Osteoblast (primary cell): ENCODE measurements around the gene ADGRG7. TPM values are rescaled to one million over a fixed set of nuclear protein-coding genes. Genes with fewer than 3 reads are reported as not detected.
A peak's percentile ranks its signal among the peaks of the same experiment; 100 is the strongest.

Source experiments
- DNase-seq: peaks from one replicate; pipeline ENCODE4 v3.0.0; 2011; ENCODE audit warnings: low spot score, mixed read lengths; ENCODE audit not compliant: insufficient read length; ENCODE audit errors: missing footprints
- H2AFZ ChIP-seq: 2 replicates; pipeline ENCODE4 v1.6.0; 2011; ENCODE audit warnings: mild to moderate bottlenecking, low read length
- H3K27ac ChIP-seq: 2 replicates; pipeline ENCODE4 v1.5.1; 2011; ENCODE audit warnings: mild to moderate bottlenecking, low read depth, low read length, moderate library complexity
- H3K27me3 ChIP-seq: 2 replicates; pipeline ENCODE4 v1.6.0; 2012; ENCODE audit warnings: mild to moderate bottlenecking, control low read depth, inconsistent platforms, low read length, moderate library complexity; ENCODE audit not compliant: insufficient read depth
- H3K36me3 ChIP-seq: 2 replicates; pipeline ENCODE4 v1.5.1; 2011; ENCODE audit warnings: mild to moderate bottlenecking, low read length, control low read depth, moderate library complexity; ENCODE audit not compliant: insufficient read depth
- H3K4me1 ChIP-seq: 2 replicates; pipeline ENCODE4 v1.5.1; 2011; ENCODE audit warnings: mild to moderate bottlenecking, low read length, control low read depth, moderate library complexity; ENCODE audit not compliant: insufficient read depth
- H3K4me2 ChIP-seq: 2 replicates; pipeline ENCODE4 v1.6.0; 2011; ENCODE audit warnings: mild to moderate bottlenecking, low read length; ENCODE audit not compliant: insufficient read depth
- H3K4me3 ChIP-seq: fragments of 200-600 bp; sonication (generic); 3 replicates; pipeline ENCODE4 v1.5.1; 2012; ENCODE audit warnings: mild to moderate bottlenecking, low read length, inconsistent platforms; ENCODE audit not compliant: insufficient read depth
- H3K79me2 ChIP-seq: 2 replicates; pipeline ENCODE4 v1.6.0; 2012; ENCODE audit warnings: mild to moderate bottlenecking, low read length, control low read depth, inconsistent platforms; ENCODE audit not compliant: insufficient read depth
- H3K9me3 ChIP-seq: 2 replicates; pipeline ENCODE4 v1.5.1; 2011; ENCODE audit warnings: low read depth, low read length, control low read depth
- H4K20me1 ChIP-seq: 2 replicates; pipeline ENCODE4 v1.6.0; 2012; ENCODE audit warnings: mild to moderate bottlenecking, low read length, control low read depth; ENCODE audit not compliant: insufficient read depth
- CTCF ChIP-seq: IDR thresholded peaks from 2 replicates; pipeline ENCODE4 v1.5.1; 2011; ENCODE audit warnings: mild to moderate bottlenecking, low read depth, low read length, moderate library complexity; ENCODE audit errors: extremely low read depth
- total RNA-seq: library from RNA; depleted of rRNA; stranded (reverse); fragments of >200 nt; gene quantifications from 2 replicates; pipeline ENCODE4 v1.2.3, GENCODE V29; 2012

ADGRG7 gene
- total RNA-seq, 1 donor, result not detected

GRCh38 chr3:100591411-100591810 lies 18.0 kb upstream of the ADGRG7 start:
- H3K36me3 ChIP-seq, result no peaks in the 10 kb centered on the region
- TF ChIP-seq CTCF, result no peak
- no peaks in the 10 kb centered on the region for H3K9me3 ChIP-seq
- H3K79me2 ChIP-seq, result no peaks in the 10 kb centered on the region
- H3K27me3 ChIP-seq, result no peaks in the 10 kb centered on the region
- H4K20me1 ChIP-seq, result no peaks in the 10 kb centered on the region
- no peak for DNase-seq
- H2AFZ ChIP-seq, result no peak overlapping the region
- peaks cover 4% of the 10 kb centered on the region for H3K4me1 ChIP-seq
- no peak overlapping the region for H3K27ac ChIP-seq
- no peak overlapping the region for H3K4me3 ChIP-seq
- H3K4me2 ChIP-seq, result no peak overlapping the region

- Histone ChIP-seq H3K4me3 (no peak overlapping the region), H3K4me2 (no peak overlapping the region), H3K27me3 (no peaks in the 10 kb centered on the region), H3K36me3 (no peaks in the 10 kb centered on the region), H3K9me3 (no peaks in the 10 kb centered on the region), H4K20me1 (no peaks in the 10 kb centered on the region), H3K27ac (no peak overlapping the region), H3K4me1 (peaks cover 11% of the 10 kb centered on the region), H2AFZ (no peak overlapping the region), H3K79me2 (no peaks in the 10 kb centered on the region)
- DNase-seq, result no peak
- TF ChIP-seq CTCF, result no peak
Observed at GRCh38 chr3:100600181-100601042, 9.0 kb upstream of the ADGRG7 start.

GRCh38 chr3:100602506-100603444 lies 6.6 kb upstream of the ADGRG7 start:
- Histone ChIP-seq H3K36me3 (no peaks in the 10 kb centered on the region), H3K27me3 (peaks cover 1% of the 10 kb centered on the region), H4K20me1 (no peaks in the 10 kb centered on the region), H3K4me1 (peaks cover 11% of the 10 kb centered on the region), H3K9me3 (no peaks in the 10 kb centered on the region), H3K79me2 (no peaks in the 10 kb centered on the region), H3K4me2 (peak overlapping the region; percentile 69), H2AFZ (peak overlapping the region; percentile 53), H3K4me3 (peak overlapping the region; percentile 29), H3K27ac (peak overlapping the region; percentile 20)
- peak; percentile 42 for DNase-seq
- TF ChIP-seq CTCF, result no peak

- Histone ChIP-seq H3K4me3 (no peak overlapping the region), H3K9me3 (no peaks in the 10 kb centered on the region), H3K4me1 (peaks cover 11% of the 10 kb centered on the region), H3K4me2 (peak overlapping the region; percentile 69), H4K20me1 (no peaks in the 10 kb centered on the region), H3K27me3 (peaks cover 8% of the 10 kb centered on the region), H2AFZ (peak overlapping the region; percentile 53), H3K27ac (no peak overlapping the region), H3K79me2 (no peaks in the 10 kb centered on the region), H3K36me3 (no peaks in the 10 kb centered on the region)
- DNase-seq, result peak; percentile 29
- peak; percentile 67 for TF ChIP-seq CTCF
Observed at GRCh38 chr3:100603469-100603868, 5.9 kb upstream of the ADGRG7 start.
